ENCODE data around the gene VWDE. TPM values are rescaled to one million over a fixed set of nuclear protein-coding genes. Genes with fewer than 3 reads are reported as not detected.

VWDE gene
- total RNA-seq, 1 experiment from 2014 or later = not detected

GRCh38 chr7:12383377-12383776 lies 20.3 kb downstream of the VWDE start:
- H3K9me3 ChIP-seq (replicated peaks) = no peaks in the 10 kb centered on the region
- no peak overlapping the region for H3K4me3 ChIP-seq
- H3K36me3 ChIP-seq = no peaks in the 10 kb centered on the region
- H3K27ac ChIP-seq = no peak overlapping the region
- no peak for DNase-seq
- no peaks in the 10 kb centered on the region for H3K27me3 ChIP-seq
- H3K4me1 ChIP-seq = no peaks in the 10 kb centered on the region

GRCh38 chr7:12378389-12378788 lies 25.3 kb downstream of the VWDE start:
- no peak for DNase-seq
- no peak overlapping the region for H3K27ac ChIP-seq

GRCh38 chr7:12377406-12377805 lies 26.3 kb downstream of the VWDE start:
- H3K9me3 ChIP-seq (replicated peaks) = no peaks in the 10 kb centered on the region
- no peak overlapping the region for H3K27ac ChIP-seq
- no peaks in the 10 kb centered on the region; the same call in 1 of the 2 replicates for H3K27me3 ChIP-seq
- no peak for DNase-seq
- H3K4me1 ChIP-seq = no peaks in the 10 kb centered on the region
- no peaks in the 10 kb centered on the region for H3K36me3 ChIP-seq
- no peak overlapping the region for H3K4me3 ChIP-seq

More at GRCh38 chr7:12378389-12378788, 25.3 kb downstream of the VWDE start:
- H3K27me3 ChIP-seq = no peaks in the 10 kb centered on the region; the same call in 1 of the 2 replicates
- no peaks in the 10 kb centered on the region for H3K36me3 ChIP-seq
- no peaks in the 10 kb centered on the region for H3K4me1 ChIP-seq
- H3K9me3 ChIP-seq (replicated peaks) = no peaks in the 10 kb centered on the region
- no peak overlapping the region for H3K4me3 ChIP-seq

GRCh38 chr7:12373580-12374263 lies 29.9 kb downstream of the VWDE start:
- Histone ChIP-seq H3K36me3 (no peaks in the 10 kb centered on the region), H3K9me3 (replicated peaks) (no peaks in the 10 kb centered on the region), H3K4me3 (no peak overlapping the region), H3K27me3 (no peaks in the 10 kb centered on the region; the same call in 1 of the 2 replicates), H3K27ac (no peak overlapping the region), H3K4me1 (no peaks in the 10 kb centered on the region)
- no peak for DNase-seq

GRCh38 chr7:12370249-12370648 lies 33.4 kb downstream of the VWDE start:
- no peaks in the 10 kb centered on the region for H3K9me3 ChIP-seq (replicated peaks)
- H3K4me1 ChIP-seq = no peaks in the 10 kb centered on the region
- no peak overlapping the region for H3K4me3 ChIP-seq
- no peak for DNase-seq
- no peaks in the 10 kb centered on the region for H3K27me3 ChIP-seq
- H3K27ac ChIP-seq = no peak overlapping the region
- H3K36me3 ChIP-seq = no peaks in the 10 kb centered on the region

- DNase-seq = no peak
These were observed 33.9 kb downstream of the VWDE start for GRCh38 chr7:12369756-12370155.

GRCh38 chr7:12369072-12369471 lies 34.6 kb downstream of the VWDE start:
- Histone ChIP-seq H3K36me3 (no peaks in the 10 kb centered on the region), H3K4me1 (no peaks in the 10 kb centered on the region), H3K27ac (no peak overlapping the region), H3K4me3 (no peak overlapping the region), H3K9me3 (replicated peaks) (no peaks in the 10 kb centered on the region), H3K27me3 (peaks cover 3% of the 10 kb centered on the region; the same call in 1 of the 2 replicates)
- no peak for DNase-seq

More at GRCh38 chr7:12369756-12370155, 33.9 kb downstream of the VWDE start:
- no peak overlapping the region for H3K27ac ChIP-seq
- no peaks in the 10 kb centered on the region for H3K36me3 ChIP-seq
- H3K4me1 ChIP-seq = no peaks in the 10 kb centered on the region
- H3K27me3 ChIP-seq = peaks cover 2% of the 10 kb centered on the region; the same call in 1 of the 2 replicates
- no peak overlapping the region for H3K4me3 ChIP-seq
- H3K9me3 ChIP-seq (replicated peaks) = no peaks in the 10 kb centered on the region

GRCh38 chr7:12360948-12361347 lies 42.7 kb downstream of the VWDE start:
- no peak overlapping the region for H3K4me3 ChIP-seq
- DNase-seq = no peak
- no peaks in the 10 kb centered on the region for H3K9me3 ChIP-seq (replicated peaks)
- H3K27me3 ChIP-seq = peaks cover 3% of the 10 kb centered on the region; the same call in 1 of the 2 replicates
- no peaks in the 10 kb centered on the region for H3K4me1 ChIP-seq
- H3K27ac ChIP-seq = no peak overlapping the region
- no peaks in the 10 kb centered on the region for H3K36me3 ChIP-seq

GRCh38 chr7:12358694-12359093 lies 45.0 kb downstream of the VWDE start:
- H3K27ac ChIP-seq = no peak overlapping the region
- no peak overlapping the region for H3K4me3 ChIP-seq
- no peaks in the 10 kb centered on the region for H3K9me3 ChIP-seq (replicated peaks)
- H3K27me3 ChIP-seq = no peaks in the 10 kb centered on the region
- H3K4me1 ChIP-seq = no peaks in the 10 kb centered on the region
- no peak for DNase-seq
- H3K36me3 ChIP-seq = no peaks in the 10 kb centered on the region

- Histone ChIP-seq H3K9me3 (replicated peaks) (no peaks in the 10 kb centered on the region), H3K4me3 (no peak overlapping the region), H3K4me1 (no peaks in the 10 kb centered on the region), H3K27ac (no peak overlapping the region), H3K27me3 (no peaks in the 10 kb centered on the region), H3K36me3 (no peaks in the 10 kb centered on the region)
- DNase-seq = peak in 1 of 2 experiments; percentile 11
These were observed 46.2 kb downstream of the VWDE start for GRCh38 chr7:12357508-12357907.

GRCh38 chr7:12351843-12352242 lies 51.8 kb downstream of the VWDE start:
- no peaks in the 10 kb centered on the region for H3K9me3 ChIP-seq (replicated peaks)
- H3K27me3 ChIP-seq = no peaks in the 10 kb centered on the region
- no peak overlapping the region for H3K27ac ChIP-seq
- H3K4me3 ChIP-seq = no peak overlapping the region
- DNase-seq = no peak
- H3K36me3 ChIP-seq = no peaks in the 10 kb centered on the region
- no peaks in the 10 kb centered on the region for H3K4me1 ChIP-seq

- Histone ChIP-seq H3K9me3 (replicated peaks) (no peaks in the 10 kb centered on the region), H3K27ac (no peak overlapping the region), H3K36me3 (no peaks in the 10 kb centered on the region), H3K4me1 (no peaks in the 10 kb centered on the region), H3K27me3 (no peaks in the 10 kb centered on the region), H3K4me3 (no peak overlapping the region)
- DNase-seq = no peak
These were observed 52.7 kb downstream of the VWDE start for GRCh38 chr7:12350971-12351370.

GRCh38 chr7:12337095-12337494 lies 66.6 kb downstream of the VWDE start:
- Histone ChIP-seq H3K36me3 (no peaks in the 10 kb centered on the region), H3K4me1 (no peaks in the 10 kb centered on the region), H3K4me3 (no peak overlapping the region), H3K27me3 (no peaks in the 10 kb centered on the region), H3K9me3 (replicated peaks) (no peaks in the 10 kb centered on the region), H3K27ac (no peak overlapping the region)
- DNase-seq = no peak

- no peak overlapping the region for H3K4me3 ChIP-seq
- no peak for DNase-seq
- no peaks in the 10 kb centered on the region for H3K9me3 ChIP-seq (replicated peaks)
- H3K27ac ChIP-seq = no peak overlapping the region
- H3K4me1 ChIP-seq = no peaks in the 10 kb centered on the region
- H3K36me3 ChIP-seq = peaks cover 3% of the 10 kb centered on the region; the same call in 1 of the 2 replicates
- no peaks in the 10 kb centered on the region for H3K27me3 ChIP-seq
These were observed 74.5 kb downstream of the VWDE start for GRCh38 chr7:12328888-12329770.

- H3K4me3 ChIP-seq = no peak overlapping the region
- peaks cover 3% of the 10 kb centered on the region; the same call in 1 of the 2 replicates for H3K36me3 ChIP-seq
- no peak for DNase-seq
- H3K27ac ChIP-seq = no peak overlapping the region
- H3K4me1 ChIP-seq = no peaks in the 10 kb centered on the region
- H3K9me3 ChIP-seq (replicated peaks) = no peaks in the 10 kb centered on the region
- no peaks in the 10 kb centered on the region for H3K27me3 ChIP-seq
These were observed 75.7 kb downstream of the VWDE start for GRCh38 chr7:12327922-12328321.
